HepG2 (cell line): ENCODE results near the gene HABP4. TPM values are rescaled to one million over a fixed set of nuclear protein-coding genes. Genes with fewer than 3 reads are reported as not detected.

ENCODE experiments used
- FOXA3 ChIP-seq: IDR thresholded peaks from 2 replicates; pipeline ENCODE4 v1.6.1; 2016; ENCODE audit warnings: missing genetic modification reagents, missing compliant biosample characterization
- FOXO1 ChIP-seq: sonication (generic); formaldehyde crosslinking; IDR thresholded peaks from 2 replicates; pipeline ENCODE4 v1.4.0; 2020; ENCODE audit warnings: missing genetic modification reagents
- GFI1 ChIP-seq: sonication (generic); formaldehyde crosslinking; IDR thresholded peaks from 2 replicates; pipeline ENCODE4 v1.5.0; 2020; ENCODE audit warnings: missing genetic modification reagents, mild to moderate bottlenecking, borderline replicate concordance
- IKZF5 ChIP-seq: IDR thresholded peaks from 2 replicates; pipeline ENCODE4 v1.6.1; 2018; ENCODE audit warnings: missing genetic modification reagents, mild to moderate bottlenecking, missing compliant biosample characterization
- MAZ ChIP-seq, 2 experiments: sonication (generic) in 1 of 2; formaldehyde crosslinking in 1 of 2; IDR thresholded peaks; 2 replicates each; pipeline versions ENCODE4 v1.5.0 to v1.6.1; 2012 to 2020; ENCODE audit warnings: low read depth in 2 of 2, mild to moderate bottlenecking in 2 of 2, borderline replicate concordance in 1 of 2, improper control_type of control experiment in 1 of 2, low read length in 1 of 2, missing genetic modification reagents in 1 of 2, moderate library complexity in 1 of 2
- MYPOP ChIP-seq: sonication (generic); formaldehyde crosslinking; IDR thresholded peaks from 2 replicates; pipeline ENCODE4 v1.8.1; 2023; ENCODE audit warnings: mild to moderate bottlenecking, moderate library complexity, missing genetic modification reagents
- RARA ChIP-seq: IDR thresholded peaks from 2 replicates; pipeline ENCODE4 v1.6.1; 2016; ENCODE audit warnings: missing genetic modification reagents, missing compliant biosample characterization
- RNF2 ChIP-seq: fragments of 450-650 bp; conservative IDR thresholded peaks from 2 replicates; pipeline ENCODE4 v1.6.1; 2016; ENCODE audit warnings: low read depth
- SMYD3 ChIP-seq: sonication (generic); formaldehyde crosslinking; IDR thresholded peaks from 2 replicates; pipeline ENCODE4 v1.8.1; 2023; ENCODE audit warnings: mild to moderate bottlenecking, missing genetic modification reagents
- STAG1 ChIP-seq: sonication (generic); formaldehyde crosslinking; IDR thresholded peaks from 2 replicates; pipeline ENCODE4 v1.4.0; 2020; ENCODE audit warnings: missing genetic modification reagents
- SYNCRIP ChIP-seq: fragments of 200-400 bp; formaldehyde crosslinking; IDR thresholded peaks from 2 replicates; pipeline ENCODE4 v1.6.1; 2018; ENCODE audit warnings: mild to moderate bottlenecking, low read depth, low read length; ENCODE audit not compliant: insufficient read depth
- TARDBP ChIP-seq: sonication (generic); formaldehyde crosslinking; IDR thresholded peaks from 2 replicates; pipeline ENCODE4 v1.8.0; 2022; ENCODE audit warnings: mild to moderate bottlenecking, missing genetic modification reagents
- TCF7 ChIP-seq: sonication (generic); IDR thresholded peaks from 2 replicates; pipeline ENCODE4 v1.6.1; 2016; ENCODE audit warnings: antibody characterized with exemption, low read depth
- TEF ChIP-seq: sonication (generic); formaldehyde crosslinking; IDR thresholded peaks from 2 replicates; pipeline ENCODE4 v1.5.0; 2020; ENCODE audit warnings: missing genetic modification reagents
- TFDP1 ChIP-seq: IDR thresholded peaks from 2 replicates; pipeline ENCODE4 v1.6.1; 2016; ENCODE audit warnings: missing compliant biosample characterization, missing genetic modification reagents, borderline replicate concordance
- THRA ChIP-seq: sonication (generic); formaldehyde crosslinking; IDR thresholded peaks from 2 replicates; pipeline ENCODE4 v1.4.0; 2020; ENCODE audit warnings: missing genetic modification reagents, borderline replicate concordance
- ZFP36 ChIP-seq: fragments of 150-350 bp; IDR thresholded peaks from 2 replicates; pipeline ENCODE4 v1.6.1; 2018; ENCODE audit warnings: borderline replicate concordance, low read length, low read depth; ENCODE audit not compliant: partially characterized antibody
- ZFP37 ChIP-seq: sonication (generic); formaldehyde crosslinking; IDR thresholded peaks from 2 replicates; pipeline ENCODE4 v1.4.0; 2020; ENCODE audit warnings: missing genetic modification reagents, borderline replicate concordance
- ZFX ChIP-seq: sonication (generic); formaldehyde crosslinking; IDR thresholded peaks from 2 replicates; pipeline ENCODE4 v1.4.0; 2020; ENCODE audit warnings: mild to moderate bottlenecking, low read depth, missing genetic modification reagents, moderate library complexity
- ZGPAT ChIP-seq: IDR thresholded peaks from 2 replicates; pipeline ENCODE4 v1.6.1; 2016; ENCODE audit warnings: mild to moderate bottlenecking
- ZMYM4 ChIP-seq: sonication (generic); formaldehyde crosslinking; IDR thresholded peaks from 2 replicates; pipeline ENCODE4 v1.8.1; 2023; ENCODE audit warnings: mild to moderate bottlenecking, missing genetic modification reagents
- ZNF274 ChIP-seq: sonication (generic); formaldehyde crosslinking; IDR thresholded peaks from 2 replicates; pipeline ENCODE4 v1.5.1; 2020; ENCODE audit warnings: mild to moderate bottlenecking, missing genetic modification reagents
- polyA plus RNA-seq, 8 experiments: library from polyadenylated mRNA; depleted of rRNA in 3 of 8; stranded (reverse) in 7 of 8; unstranded in 1 of 8; fragments of >200 nt; fragmentation: Illumina TruSeq in 4 of 8; extraction: Trizol in 4 of 8; gene quantifications; 2 replicates each; pipeline versions ENCODE4 v1.2.1 to v1.2.3, GENCODE V29; 2011 to 2016; ENCODE audit warnings: low read depth in 4 of 8, missing spikeins in 1 of 8, mixed read lengths in 1 of 8; ENCODE audit not compliant: insufficient read depth in 1 of 8
- total RNA-seq, 5 experiments: library from RNA; depleted of rRNA; stranded (reverse); fragments of >200 nt; fragmentation: Illumina TruSeq; extraction: Trizol; gene quantifications; 2 replicates each; pipeline ENCODE4 v1.2.3, GENCODE V29; 2016; ENCODE audit warnings: low read depth in 1 of 5

The HABP4 gene
- total and polyA plus RNA-seq, 2 of the 13 experiments (the other 11 are each of a cell fraction or from before 2014, with no cell fraction given): 14.3 to 26.6 TPM

GRCh38 chr9:96420468-96421219 is 29.3 kb upstream of the HABP4 start (continued):
- TF ChIP-seq STAG1 (CRISPR knock-in tag) (peak; percentile 38), MAZ (IDR thresholded peaks at IDR 0.05; ENCODE audit: borderline replicate concordance, low read depth, low read length) (no peak), MAZ (CRISPR knock-in tag; IDR thresholded peaks at IDR 0.05; ENCODE audit: low read depth) (peak; percentile 32; the same call in 1 of the 2 replicates), RARA (peak; percentile 98), TARDBP (CRISPR knock-in tag) (peak; percentile 81; the same call in 1 of the 2 replicates), ZNF274 (CRISPR knock-in tag) (no peak), THRA (peak; percentile 94), IKZF5 (CRISPR knock-in tag) (peak; percentile 92), SYNCRIP (no peak), ZGPAT (peak; percentile 89), ZFP36 (no peak), FOXA3 (peak; percentile 85), ZFX (CRISPR knock-in tag) (peak; percentile 46; the same call in 1 of the 2 replicates), TEF (no peak), TFDP1 (CRISPR knock-in tag) (peak; percentile 19; the same call in 1 of the 2 replicates), MYPOP (0 out of 2 replicates have a peak, but pooled peaks have one; percentile 54), TCF7 (peak; percentile 63), RNF2 (no peak), GFI1 (CRISPR knock-in tag) (peak; percentile 71), ZMYM4 (CRISPR knock-in tag) (peak; percentile 58), ZFP37 (no peak), SMYD3 (CRISPR knock-in tag) (peak; percentile 43; the same call in 1 of the 2 replicates), FOXO1 (CRISPR knock-in tag) (peak; percentile 44; the same call in 1 of the 2 replicates)
